Measurements from ENCODE around the gene WDR37. TPM values are rescaled to one million over a fixed set of nuclear protein-coding genes. Genes with fewer than 3 reads are reported as not detected.

WDR37 gene
- total RNA-seq, 1 experiment from 2014 or later, result 14.2 TPM

GRCh38 chr10:1162481-1163203, 106.5 kb downstream of the WDR37 start:
- intact Hi-C loops (cut with micrococcal nuclease), result no loop called here
- CTCF ChIA-PET, result no interaction called here
- Mint-ChIP-seq H3K4me3 (ENCODE audit: unreplicated experiment) (no peak overlapping the region), H3K27ac (ENCODE audit: low read depth, unreplicated experiment) (no peak overlapping the region), H3K36me3 (ENCODE audit: insufficient read depth, unreplicated experiment) (no peaks in the 10 kb centered on the region), H3K9me3 (ENCODE audit: unreplicated experiment) (no peaks in the 10 kb centered on the region), H3K27me3 (ENCODE audit: insufficient read depth, unreplicated experiment) (peaks cover 39% of the 10 kb centered on the region), H3K4me1 (ENCODE audit: insufficient read depth, unreplicated experiment) (no peaks in the 10 kb centered on the region)
- no peak for DNase-seq (ENCODE audit: unreplicated experiment)
- POLR2A ChIA-PET, result no interaction called here
- no TSS peak for BruUV-seq (replicated peaks)
- TF ChIP-seq CTCF (IDR thresholded peaks at IDR 0.05; ENCODE audit: unreplicated experiment), result no peak

DNA sequence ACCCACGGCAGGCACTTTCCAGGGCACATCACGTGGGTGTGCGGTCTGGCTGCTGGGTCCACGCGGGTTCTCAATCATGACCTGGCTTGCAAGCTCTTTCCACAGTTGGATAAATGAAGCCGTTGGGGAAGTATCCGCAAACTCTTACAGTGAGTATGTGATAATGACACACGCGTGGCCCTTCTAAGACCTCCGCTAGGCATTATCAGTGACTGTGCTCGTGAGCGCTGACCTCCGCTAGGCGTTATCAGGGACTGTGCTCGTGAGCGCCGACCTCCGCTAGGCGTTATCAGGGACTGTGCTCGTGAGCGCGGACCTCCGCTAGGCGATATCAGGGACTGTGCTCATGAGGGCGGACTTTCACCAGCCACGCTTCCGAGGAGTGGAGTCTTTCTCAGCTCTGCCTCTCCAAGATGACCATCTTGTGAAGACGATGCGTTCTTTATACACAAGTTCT, 107.0 kb downstream of the WDR37 start:
- TF ChIP-seq CTCF (IDR thresholded peaks at IDR 0.05; ENCODE audit: unreplicated experiment), result no peak
- no peak for DNase-seq (ENCODE audit: unreplicated experiment)
- POLR2A ChIA-PET, result no interaction called here
- Mint-ChIP-seq H3K4me3 (ENCODE audit: unreplicated experiment) (no peak overlapping the region), H3K4me1 (ENCODE audit: insufficient read depth, unreplicated experiment) (no peaks in the 10 kb centered on the region), H3K27ac (ENCODE audit: low read depth, unreplicated experiment) (no peak overlapping the region), H3K27me3 (ENCODE audit: insufficient read depth, unreplicated experiment) (peaks cover 39% of the 10 kb centered on the region), H3K36me3 (ENCODE audit: insufficient read depth, unreplicated experiment) (no peaks in the 10 kb centered on the region), H3K9me3 (ENCODE audit: unreplicated experiment) (no peaks in the 10 kb centered on the region)
- intact Hi-C loops (cut with micrococcal nuclease), result no loop called here
- BruUV-seq (replicated peaks), result no TSS peak
- CTCF ChIA-PET, result interaction anchor here (0.8 kb wide), 1 partner anchor 22 kb away, joined by 3 read pairs; no protein-coding TSS in a partner anchor

DNA sequence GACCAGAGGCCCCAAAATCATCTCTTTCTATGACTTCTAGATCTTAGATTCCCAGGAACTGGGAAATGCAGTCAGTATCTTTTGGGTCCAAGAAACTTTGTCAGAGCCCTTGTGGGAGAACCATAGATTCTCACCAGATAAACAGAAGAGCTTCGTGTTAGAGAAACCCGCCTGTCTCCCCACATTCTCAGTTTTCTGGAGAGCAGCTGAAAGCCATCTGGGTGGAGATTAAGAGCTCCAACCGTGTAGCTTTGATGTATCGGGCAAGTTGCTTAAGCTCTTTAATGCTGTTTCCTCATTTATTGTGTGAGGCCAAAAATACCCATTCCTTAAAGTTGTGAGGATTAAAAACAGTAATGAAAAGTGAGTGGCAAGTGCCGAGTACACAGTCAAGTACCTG, 107.6 kb downstream of the WDR37 start:
- TF ChIP-seq CTCF (IDR thresholded peaks at IDR 0.05; ENCODE audit: unreplicated experiment), result no peak
- H3K4me1 Mint-ChIP-seq (ENCODE audit: insufficient read depth, unreplicated experiment), result no peaks in the 10 kb centered on the region
- H3K27ac Mint-ChIP-seq (ENCODE audit: low read depth, unreplicated experiment), result no peak overlapping the region
- ChIA-PET POLR2A (interaction anchor here (0.9 kb wide), 1 partner anchor 9 kb away, joined by 3 read pairs; no protein-coding TSS in a partner anchor), CTCF (interaction anchor here (0.6 to 0.8 kb wide), 2 partner anchors 23 to 169 kb away, joined by 3 read pairs; no protein-coding TSS in a partner anchor)
- no peaks in the 10 kb centered on the region for H3K9me3 Mint-ChIP-seq (ENCODE audit: unreplicated experiment)
- H3K27me3 Mint-ChIP-seq (ENCODE audit: insufficient read depth, unreplicated experiment), result peaks cover 38% of the 10 kb centered on the region
- H3K4me3 Mint-ChIP-seq (ENCODE audit: unreplicated experiment), result no peak overlapping the region
- H3K36me3 Mint-ChIP-seq (ENCODE audit: insufficient read depth, unreplicated experiment), result no peaks in the 10 kb centered on the region
- BruUV-seq (replicated peaks), result no TSS peak
- DNase-seq (ENCODE audit: unreplicated experiment), result no peak
- intact Hi-C loops (cut with micrococcal nuclease), result no loop called here

DNA sequence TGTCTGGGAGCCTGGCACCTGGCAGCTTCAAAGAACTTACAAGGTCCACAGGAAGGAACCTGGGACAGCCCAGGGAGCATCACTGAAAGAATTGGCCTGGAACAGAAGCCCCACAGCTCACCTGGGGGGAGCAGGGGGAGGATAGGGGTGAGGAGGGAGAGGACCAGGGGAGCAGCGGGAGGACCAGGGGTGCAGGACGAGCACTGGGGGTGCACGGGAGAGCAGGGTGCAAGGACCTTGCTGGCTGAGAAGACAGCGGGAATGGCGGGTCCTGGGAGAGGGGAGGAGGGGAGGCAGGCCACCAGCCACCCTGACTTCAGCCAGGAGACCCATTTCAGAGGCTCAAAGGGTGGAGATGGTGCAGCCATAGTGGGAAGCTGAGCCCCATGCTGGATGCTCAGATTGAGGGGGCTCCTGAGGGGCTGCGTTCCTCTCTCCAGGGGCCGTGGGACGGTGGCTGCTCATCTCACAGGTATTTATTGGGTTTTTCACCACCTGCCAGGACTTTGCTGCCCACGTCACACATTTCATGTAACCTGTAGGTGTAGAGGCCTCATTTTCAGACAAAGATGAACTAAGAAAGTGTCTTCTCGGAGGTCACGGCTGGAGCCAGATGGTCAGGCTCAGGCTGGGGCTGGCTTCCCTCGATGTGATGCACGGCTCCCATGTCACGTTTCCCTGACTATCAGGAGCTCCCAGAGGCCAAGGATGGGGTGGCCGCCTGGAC, 110.1 kb downstream of the WDR37 start:
- POLR2A ChIA-PET, result no interaction called here
- BruUV-seq (replicated peaks), result no TSS peak
- CTCF ChIA-PET, result no interaction called here
- Mint-ChIP-seq H3K4me3 (ENCODE audit: unreplicated experiment) (no peak overlapping the region), H3K9me3 (ENCODE audit: unreplicated experiment) (no peaks in the 10 kb centered on the region), H3K4me1 (ENCODE audit: insufficient read depth, unreplicated experiment) (no peaks in the 10 kb centered on the region), H3K27me3 (ENCODE audit: insufficient read depth, unreplicated experiment) (peaks cover 54% of the 10 kb centered on the region), H3K27ac (ENCODE audit: low read depth, unreplicated experiment) (no peak overlapping the region), H3K36me3 (ENCODE audit: insufficient read depth, unreplicated experiment) (no peaks in the 10 kb centered on the region)
- intact Hi-C loops (cut with micrococcal nuclease), result no loop called here
- TF ChIP-seq CTCF (IDR thresholded peaks at IDR 0.05; ENCODE audit: unreplicated experiment), result no peak
- DNase-seq (ENCODE audit: unreplicated experiment), result no peak

All from MCF 10A (cell line).